Activated naive CD4-positive, alpha-beta T cell treated with anti-CD3 and anti-CD28 coated beads for 36 hours (primary cell): Measurements from ENCODE around the gene SDK1. TPM values are rescaled to one million over a fixed set of nuclear protein-coding genes. Genes with fewer than 3 reads are reported as not detected.
A peak's percentile ranks its signal among the peaks of the same experiment; 100 is the strongest.

Experiments used
- CTCF ChIA-PET: fragments of 350-600 bp; sonication (Branson Sonifier 250); formaldehyde crosslinking; loops from one replicate; lab custom pipeline; 2021; ENCODE audit warnings: antibody characterized with exemption; lab: Charles Lee
- DNase-seq: peaks from one replicate; pipeline ENCODE4 v3.0.0-alpha.2; 2020
- H3K27ac Mint-ChIP-seq: one replicate; pipeline ENCODE4 v1.8.0; 2021; ENCODE audit warnings: mild to moderate bottlenecking, mixed read lengths
- H3K27me3 Mint-ChIP-seq: one replicate; pipeline ENCODE4 v1.8.0; 2021; ENCODE audit warnings: low read depth, mixed read lengths
- H3K36me3 Mint-ChIP-seq: one replicate; pipeline ENCODE4 v1.8.0; 2021; ENCODE audit warnings: low read depth, mixed read lengths
- H3K4me1 Mint-ChIP-seq: one replicate; pipeline ENCODE4 v1.8.0; 2021; ENCODE audit warnings: low read depth, mixed read lengths
- H3K4me3 Mint-ChIP-seq: one replicate; pipeline ENCODE4 v1.8.0; 2021; ENCODE audit warnings: mild to moderate bottlenecking, moderate library complexity, mixed read lengths
- H3K9me3 Mint-ChIP-seq: one replicate; pipeline ENCODE4 v1.8.0; 2021; ENCODE audit warnings: mixed read lengths
- intact Hi-C: fragments of 100-400 bp; cut with micrococcal nuclease; formaldehyde crosslinking; loops from one replicate; pipeline ENCODE4 v1.15.1; 2023
- total RNA-seq, 2 experiments: library from RNA; stranded (reverse); gene quantifications; one replicate each; pipeline ENCODE4 v1.2.3, GENCODE V29; 2021

SDK1 gene, protein sequence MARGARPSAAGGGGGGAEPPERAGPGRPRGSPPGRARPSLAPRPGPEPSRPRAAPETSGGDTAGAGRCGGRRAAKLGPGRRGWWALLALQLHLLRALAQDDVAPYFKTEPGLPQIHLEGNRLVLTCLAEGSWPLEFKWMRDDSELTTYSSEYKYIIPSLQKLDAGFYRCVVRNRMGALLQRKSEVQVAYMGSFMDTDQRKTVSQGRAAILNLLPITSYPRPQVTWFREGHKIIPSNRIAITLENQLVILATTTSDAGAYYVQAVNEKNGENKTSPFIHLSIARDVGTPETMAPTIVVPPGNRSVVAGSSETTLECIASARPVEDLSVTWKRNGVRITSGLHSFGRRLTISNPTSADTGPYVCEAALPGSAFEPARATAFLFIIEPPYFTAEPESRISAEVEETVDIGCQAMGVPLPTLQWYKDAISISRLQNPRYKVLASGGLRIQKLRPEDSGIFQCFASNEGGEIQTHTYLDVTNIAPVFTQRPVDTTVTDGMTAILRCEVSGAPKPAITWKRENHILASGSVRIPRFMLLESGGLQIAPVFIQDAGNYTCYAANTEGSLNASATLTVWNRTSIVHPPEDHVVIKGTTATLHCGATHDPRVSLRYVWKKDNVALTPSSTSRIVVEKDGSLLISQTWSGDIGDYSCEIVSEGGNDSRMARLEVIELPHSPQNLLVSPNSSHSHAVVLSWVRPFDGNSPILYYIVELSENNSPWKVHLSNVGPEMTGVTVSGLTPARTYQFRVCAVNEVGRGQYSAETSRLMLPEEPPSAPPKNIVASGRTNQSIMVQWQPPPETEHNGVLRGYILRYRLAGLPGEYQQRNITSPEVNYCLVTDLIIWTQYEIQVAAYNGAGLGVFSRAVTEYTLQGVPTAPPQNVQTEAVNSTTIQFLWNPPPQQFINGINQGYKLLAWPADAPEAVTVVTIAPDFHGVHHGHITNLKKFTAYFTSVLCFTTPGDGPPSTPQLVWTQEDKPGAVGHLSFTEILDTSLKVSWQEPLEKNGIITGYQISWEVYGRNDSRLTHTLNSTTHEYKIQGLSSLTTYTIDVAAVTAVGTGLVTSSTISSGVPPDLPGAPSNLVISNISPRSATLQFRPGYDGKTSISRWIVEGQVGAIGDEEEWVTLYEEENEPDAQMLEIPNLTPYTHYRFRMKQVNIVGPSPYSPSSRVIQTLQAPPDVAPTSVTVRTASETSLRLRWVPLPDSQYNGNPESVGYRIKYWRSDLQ (N-terminal part only)
- total RNA-seq, result 1 to 10 TPM; 1.3 to 2.0 TPM

DNA sequence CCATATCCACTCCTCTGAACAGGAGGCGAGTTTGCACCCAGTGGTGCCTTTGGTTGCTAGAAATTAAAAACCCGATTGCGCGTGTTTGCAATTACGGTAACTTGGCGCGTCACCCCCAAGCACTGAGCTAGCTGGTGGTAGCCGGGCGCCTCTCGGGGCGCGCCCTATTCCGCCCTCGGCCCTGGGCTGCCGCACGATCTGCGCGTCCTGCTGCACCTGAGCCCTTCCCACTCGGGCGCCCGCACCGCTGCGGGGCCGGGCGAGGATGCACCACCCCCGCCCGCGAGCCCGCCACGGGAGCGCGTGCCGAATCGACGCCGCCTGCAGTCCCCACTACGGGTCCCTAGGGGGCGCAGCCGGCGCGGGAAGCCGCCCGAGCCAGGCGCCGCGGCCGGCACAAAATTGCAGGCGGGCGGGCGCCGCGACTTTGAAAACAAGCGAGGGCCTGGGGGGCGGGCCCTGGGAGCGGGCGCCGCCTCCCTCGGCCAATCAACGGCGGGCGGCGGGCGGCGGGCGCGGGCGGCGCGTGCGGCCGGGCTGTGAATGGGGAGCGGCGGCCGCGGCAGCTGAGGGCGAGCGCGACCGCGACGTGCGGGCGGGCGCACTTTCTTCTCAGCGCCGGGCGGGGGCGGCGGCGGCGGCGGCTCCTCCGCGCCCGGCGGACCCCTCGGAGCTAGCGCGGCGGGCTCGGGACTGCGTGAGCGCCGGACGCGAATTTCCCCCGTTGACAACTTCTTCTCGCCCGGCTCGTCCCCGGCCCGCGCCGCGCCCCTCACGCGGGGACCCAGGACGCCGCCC is at the start of gene SDK1:
SDK1 (plus strand) TSS at position 602 of the 798 bp plus-strand sequence. CDS start 335 bp downstream, outside the sequence.
- DNase-seq, result peak; percentile 89
- Mint-ChIP-seq H3K36me3 (no peaks in the 10 kb centered on the region), H3K4me1 (peaks cover 8% of the 10 kb centered on the region), H3K4me3 (peak within 1 kb of the TSS; percentile 72), H3K27ac (no peak within 1 kb of the TSS), H3K9me3 (no peaks in the 10 kb centered on the region), H3K27me3 (peaks cover 17% of the 10 kb centered on the region)
- intact Hi-C loops, result loop anchor here (1.0 to 10.0 kb wide), 8 partner anchors 161 to 1176 kb away; no protein-coding TSS in a partner anchor
- CTCF ChIA-PET, result interaction anchor here (0.5 to 1.4 kb wide), 10 partner anchors 10 to 596 kb away, joined by 3 to 5 read pairs (median 3); no protein-coding TSS in a partner anchor

DNA sequence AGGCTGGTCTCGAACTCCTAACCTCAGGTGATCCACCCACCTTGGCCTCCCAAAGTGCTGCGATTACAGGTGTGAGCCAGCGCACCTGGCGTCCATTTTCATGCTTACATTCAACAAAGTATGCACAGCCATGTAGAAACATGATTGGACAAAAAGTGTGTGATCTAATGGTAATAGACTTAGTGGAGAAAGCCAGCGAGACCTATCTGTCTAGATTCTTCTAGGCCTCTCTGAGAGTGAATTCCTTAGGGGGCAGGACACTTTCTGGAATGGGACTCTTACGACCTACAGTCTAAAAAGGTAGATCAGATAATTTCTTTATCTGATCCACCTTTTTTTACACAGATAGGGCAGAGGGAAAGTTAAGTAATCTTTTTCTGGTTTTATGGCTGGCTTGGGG is 46.3 kb upstream of the SDK1 start:
- H3K4me3 Mint-ChIP-seq, result no peak overlapping the region
- intact Hi-C loops, result no loop called here
- H3K27ac Mint-ChIP-seq, result no peak overlapping the region
- DNase-seq, result no peak
- H3K27me3 Mint-ChIP-seq, result peaks cover 2% of the 10 kb centered on the region
- H3K4me1 Mint-ChIP-seq, result peaks cover 4% of the 10 kb centered on the region
- no peaks in the 10 kb centered on the region for H3K9me3 Mint-ChIP-seq
- no peaks in the 10 kb centered on the region for H3K36me3 Mint-ChIP-seq
- CTCF ChIA-PET, result no interaction called here

DNA sequence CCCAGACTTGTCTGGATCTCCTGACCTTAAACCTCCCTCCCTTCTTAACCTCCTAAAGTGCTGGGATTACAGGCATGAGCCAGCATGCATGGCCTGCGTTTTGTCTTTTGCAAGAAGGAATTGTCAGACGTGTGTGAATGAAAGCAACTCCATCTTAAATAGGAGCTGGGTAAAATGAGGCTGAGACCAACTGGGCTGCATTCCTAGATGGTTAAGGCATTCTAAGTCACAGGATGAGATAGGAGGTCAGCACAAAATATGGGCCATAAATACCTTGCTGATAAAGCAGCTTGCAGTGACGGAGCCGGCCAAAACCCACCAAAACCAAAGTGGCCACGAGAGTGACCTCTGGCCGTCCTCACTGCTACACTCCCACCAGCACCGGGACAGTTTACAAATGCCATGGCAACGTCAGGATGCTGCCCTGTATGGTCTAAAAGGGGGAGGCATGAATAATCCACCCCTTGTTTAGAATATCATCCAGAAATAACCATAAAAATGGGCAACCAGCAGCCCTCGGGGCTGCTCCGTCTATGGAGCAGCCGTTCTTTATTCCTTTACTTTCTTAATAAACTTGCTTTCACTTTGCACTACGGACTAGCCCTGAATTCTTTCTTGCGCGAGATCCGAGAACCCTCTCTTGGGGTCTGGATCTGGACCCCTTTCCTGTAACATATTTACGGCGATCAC is 41.2 kb upstream of the SDK1 start:
- Mint-ChIP-seq H3K4me1 (no peaks in the 10 kb centered on the region), H3K9me3 (no peaks in the 10 kb centered on the region), H3K27ac (no peak overlapping the region), H3K27me3 (peaks cover 6% of the 10 kb centered on the region), H3K36me3 (no peaks in the 10 kb centered on the region), H3K4me3 (peak overlapping the region; percentile 13)
- DNase-seq, result no peak
- intact Hi-C loops, result no loop called here
- CTCF ChIA-PET, result no interaction called here

DNA sequence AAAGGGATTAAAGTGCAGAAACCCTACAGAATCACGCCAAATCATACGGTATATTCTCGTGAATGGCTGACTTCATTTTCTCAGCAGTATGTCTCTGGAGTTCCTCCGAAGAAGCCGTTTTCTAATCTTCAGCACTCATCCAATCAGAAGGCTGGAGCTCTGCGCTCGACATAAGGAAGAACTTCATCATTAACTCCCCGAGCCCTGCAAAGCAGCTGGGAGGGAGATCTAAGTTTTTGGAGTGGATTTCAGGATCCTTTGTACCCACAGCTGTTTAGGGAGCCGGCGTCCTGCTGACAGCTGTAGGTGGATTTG is 40.7 kb upstream of the SDK1 start:
- H3K4me1 Mint-ChIP-seq, result no peaks in the 10 kb centered on the region
- no peaks in the 10 kb centered on the region for H3K36me3 Mint-ChIP-seq
- H3K9me3 Mint-ChIP-seq, result no peaks in the 10 kb centered on the region
- H3K27ac Mint-ChIP-seq, result no peak overlapping the region
- CTCF ChIA-PET, result interaction anchor here (0.7 kb wide), 1 partner anchor 997 kb away, joined by 3 read pairs; no protein-coding TSS in a partner anchor
- intact Hi-C loops, result no loop called here
- H3K27me3 Mint-ChIP-seq, result peaks cover 5% of the 10 kb centered on the region
- peak overlapping the region; percentile 13 for H3K4me3 Mint-ChIP-seq
- no peak for DNase-seq

DNA sequence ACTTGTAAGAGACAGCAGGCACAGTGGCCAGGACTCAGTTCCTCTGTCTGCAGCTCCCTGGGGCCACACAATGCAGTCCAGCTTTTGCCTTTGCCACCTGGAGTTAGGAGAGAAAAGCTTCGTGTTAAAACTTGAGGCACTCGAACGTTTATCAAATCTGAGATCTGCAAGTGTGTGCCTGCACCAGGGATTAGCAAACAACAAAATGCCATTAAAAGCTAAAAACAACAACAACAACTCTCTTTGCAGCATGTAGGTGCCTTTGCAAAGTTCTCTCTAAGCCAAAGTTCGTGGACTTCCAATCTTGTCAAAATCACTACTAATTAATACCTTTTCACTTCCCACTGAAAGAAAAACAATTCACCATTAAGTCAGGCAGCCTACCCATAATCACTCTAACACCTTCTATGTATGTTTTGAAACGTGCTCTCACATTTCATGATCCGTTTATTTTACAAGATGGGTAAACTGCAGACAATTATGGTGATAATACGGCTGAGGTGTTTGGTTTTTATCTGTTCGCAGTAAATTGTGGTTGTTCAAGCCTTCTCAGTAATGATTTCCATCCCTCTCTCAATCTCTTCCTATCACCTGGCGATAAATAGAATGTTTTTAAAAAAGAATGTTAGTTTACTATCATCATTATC is 36.2 kb upstream of the SDK1 start:
- H3K4me3 Mint-ChIP-seq, result no peak overlapping the region
- no peaks in the 10 kb centered on the region for H3K4me1 Mint-ChIP-seq
- no peaks in the 10 kb centered on the region for H3K9me3 Mint-ChIP-seq
- intact Hi-C loops, result no loop called here
- CTCF ChIA-PET, result no interaction called here
- H3K27me3 Mint-ChIP-seq, result peaks cover 5% of the 10 kb centered on the region
- H3K27ac Mint-ChIP-seq, result no peak overlapping the region
- H3K36me3 Mint-ChIP-seq, result no peaks in the 10 kb centered on the region
- no peak for DNase-seq

DNA sequence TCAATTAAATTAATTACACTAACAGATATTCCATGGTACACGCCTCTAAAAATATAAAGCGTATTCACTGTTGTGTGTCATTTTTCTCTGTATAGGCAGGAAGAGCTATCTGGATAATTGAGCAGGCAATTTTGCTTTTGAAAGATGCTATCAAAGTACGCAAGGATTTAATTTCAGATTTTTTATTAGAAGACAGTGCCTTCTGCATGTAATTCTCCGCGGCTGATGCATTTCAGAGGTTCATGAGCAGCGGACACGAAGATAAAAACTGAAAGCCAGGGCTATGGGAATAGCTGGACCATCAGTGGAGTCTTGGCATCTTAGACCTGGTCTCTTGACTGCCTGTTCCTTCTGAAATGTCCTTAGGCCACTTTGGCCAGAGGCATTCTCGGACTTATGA is 35.7 kb upstream of the SDK1 start:
- peaks cover 5% of the 10 kb centered on the region for H3K27me3 Mint-ChIP-seq
- no peak overlapping the region for H3K4me3 Mint-ChIP-seq
- no peaks in the 10 kb centered on the region for H3K4me1 Mint-ChIP-seq
- CTCF ChIA-PET, result interaction anchor here (0.5 kb wide), 1 partner anchor 118 kb away, joined by 3 read pairs; no protein-coding TSS in a partner anchor
- H3K9me3 Mint-ChIP-seq, result no peaks in the 10 kb centered on the region
- no peak for DNase-seq
- H3K36me3 Mint-ChIP-seq, result no peaks in the 10 kb centered on the region
- H3K27ac Mint-ChIP-seq, result no peak overlapping the region
- intact Hi-C loops, result no loop called here

DNA sequence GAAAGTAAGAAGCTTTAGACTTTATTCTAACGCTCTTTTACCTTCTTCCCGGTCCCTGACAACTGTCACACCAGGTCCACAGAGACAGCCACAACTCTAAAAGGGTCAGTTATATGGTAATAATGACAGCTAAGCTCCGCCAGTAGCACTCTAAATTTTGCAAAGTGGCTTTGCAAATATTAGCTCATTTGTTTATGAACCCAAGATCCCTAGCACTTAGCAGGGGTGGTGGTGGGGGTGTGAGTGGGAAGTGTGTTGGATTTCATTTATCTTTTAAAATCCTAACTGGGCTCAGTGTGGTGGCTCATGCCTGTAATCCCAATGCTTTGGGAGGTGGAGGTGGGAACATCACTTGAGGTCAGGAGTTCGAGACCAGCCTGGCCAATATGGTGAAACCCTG is 34.8 kb upstream of the SDK1 start:
- CTCF ChIA-PET, result interaction anchor here (0.5 kb wide), 1 partner anchor 119 kb away, joined by 3 read pairs; no protein-coding TSS in a partner anchor
- Mint-ChIP-seq H3K27me3 (peaks cover 5% of the 10 kb centered on the region), H3K9me3 (no peaks in the 10 kb centered on the region), H3K36me3 (no peaks in the 10 kb centered on the region), H3K4me1 (no peaks in the 10 kb centered on the region), H3K27ac (no peak overlapping the region), H3K4me3 (no peak overlapping the region)
- no peak for DNase-seq
- intact Hi-C loops, result no loop called here

DNA sequence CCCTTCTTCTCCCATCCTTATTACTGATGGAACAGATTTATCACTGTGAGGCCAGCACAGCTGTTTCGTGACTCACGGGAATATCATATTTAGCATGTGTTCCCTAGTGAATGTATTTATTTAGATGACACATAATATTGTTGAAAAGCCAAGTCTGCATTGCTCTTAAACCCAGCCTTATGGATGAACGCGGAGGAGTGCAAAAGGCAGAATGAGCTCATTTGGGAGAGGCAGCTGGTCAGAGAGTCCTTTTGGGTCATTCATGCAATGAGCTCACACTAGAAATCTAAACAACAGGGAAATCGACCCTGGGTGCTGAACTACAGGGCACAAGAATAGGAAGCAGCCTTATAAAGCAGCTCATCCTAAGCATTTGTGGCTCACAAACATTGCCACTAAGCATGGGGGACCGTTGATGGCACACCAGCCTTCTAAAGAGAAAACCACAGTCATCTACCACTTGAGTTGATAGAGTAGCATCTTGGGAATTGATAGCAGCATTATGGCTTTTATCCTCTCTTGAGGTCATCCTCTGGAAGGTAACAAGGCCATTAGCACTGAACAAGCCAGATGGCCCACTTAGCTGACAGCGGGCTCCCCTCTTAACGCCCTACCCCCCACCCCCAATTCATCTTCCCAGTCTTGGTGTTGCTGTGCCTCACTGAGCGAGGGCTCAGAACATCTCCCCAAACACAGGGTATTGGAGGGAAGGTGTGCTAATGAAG is 32.9 kb upstream of the SDK1 start:
- no peak overlapping the region for H3K27ac Mint-ChIP-seq
- intact Hi-C loops, result no loop called here
- DNase-seq, result no peak
- no peaks in the 10 kb centered on the region for H3K36me3 Mint-ChIP-seq
- H3K4me1 Mint-ChIP-seq, result no peaks in the 10 kb centered on the region
- peaks cover 5% of the 10 kb centered on the region for H3K27me3 Mint-ChIP-seq
- no peak overlapping the region for H3K4me3 Mint-ChIP-seq
- no peaks in the 10 kb centered on the region for H3K9me3 Mint-ChIP-seq
- CTCF ChIA-PET, result no interaction called here

DNA sequence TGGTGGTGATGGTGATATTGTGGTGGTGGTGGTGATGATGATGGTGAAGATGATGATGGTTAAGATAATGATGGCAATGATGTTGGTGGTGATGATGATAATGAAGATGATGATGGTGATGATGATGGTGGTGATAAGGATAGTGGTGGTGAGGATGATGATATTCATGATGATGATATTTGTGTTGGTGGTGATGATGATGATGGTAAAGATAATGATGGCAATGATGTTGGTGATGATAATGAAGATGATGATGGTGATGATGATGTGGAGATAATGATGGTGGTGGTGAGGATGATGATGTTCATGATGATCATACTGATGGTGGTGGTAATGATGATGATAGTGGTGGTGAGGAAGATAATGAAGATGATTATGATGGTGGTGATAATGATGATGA is 30.7 kb upstream of the SDK1 start:
- Mint-ChIP-seq H3K9me3 (no peaks in the 10 kb centered on the region), H3K27me3 (no peaks in the 10 kb centered on the region), H3K4me3 (no peak overlapping the region), H3K27ac (no peak overlapping the region), H3K36me3 (no peaks in the 10 kb centered on the region), H3K4me1 (no peaks in the 10 kb centered on the region)
- DNase-seq, result no peak
- CTCF ChIA-PET, result no interaction called here
- intact Hi-C loops, result no loop called here

DNA sequence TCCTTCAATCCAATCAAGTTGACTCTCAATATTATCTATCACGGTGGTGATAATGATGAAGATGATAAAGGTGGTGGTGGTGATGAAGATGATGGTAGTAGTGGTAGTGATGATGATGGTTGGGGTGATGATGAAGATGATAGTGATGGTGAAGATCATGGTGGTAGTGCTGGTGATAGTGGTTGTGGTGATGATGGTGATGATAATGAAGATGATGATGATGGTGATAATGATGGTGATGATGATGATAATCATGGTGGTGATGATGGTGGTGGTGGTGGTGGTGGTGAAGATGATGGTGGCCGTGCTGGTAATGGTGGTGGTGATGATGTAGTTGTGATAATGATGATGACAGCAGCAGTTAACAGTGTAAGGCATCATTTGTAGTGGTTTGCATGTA is 29.8 kb upstream of the SDK1 start:
- H3K27ac Mint-ChIP-seq, result no peak overlapping the region
- CTCF ChIA-PET, result interaction anchor here (0.6 kb wide), 1 partner anchor 34 kb away, joined by 3 read pairs; no protein-coding TSS in a partner anchor
- no peak overlapping the region for H3K4me3 Mint-ChIP-seq
- DNase-seq, result no peak
- H3K4me1 Mint-ChIP-seq, result no peaks in the 10 kb centered on the region
- H3K36me3 Mint-ChIP-seq, result no peaks in the 10 kb centered on the region
- H3K27me3 Mint-ChIP-seq, result no peaks in the 10 kb centered on the region
- intact Hi-C loops, result no loop called here
- no peaks in the 10 kb centered on the region for H3K9me3 Mint-ChIP-seq
